ENCODE results near the gene OR2A12.

DNA sequence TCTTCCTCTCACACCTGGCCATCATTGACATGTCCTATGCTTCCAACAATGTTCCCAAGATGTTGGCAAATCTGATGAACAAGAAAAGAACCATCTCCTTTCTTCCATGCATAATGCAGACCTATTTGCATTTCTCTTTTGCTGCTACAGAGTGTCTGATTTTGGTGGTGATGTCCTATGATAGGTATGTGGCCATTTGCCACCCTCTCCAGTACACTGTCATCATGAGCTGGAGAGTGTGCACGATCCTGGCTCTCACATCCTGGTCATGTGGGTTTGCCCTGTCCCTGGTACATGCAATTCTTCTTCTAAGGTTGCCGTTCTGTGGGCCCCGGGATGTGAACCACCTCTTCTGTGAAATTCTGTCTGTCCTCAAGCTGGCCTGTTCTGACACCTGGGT lies 56.1 kb downstream of the OR2A12 start:
- no peak for TF ChIP-seq CTCF (IDR thresholded peaks at IDR 0.05 in 4 of 5, conservative IDR thresholded peaks at IDR 0.05 in 1 of 5)
- TF ChIP-seq POLR2A (IDR thresholded peaks at IDR 0.05), result no peak
